GM12891 (cell line): ENCODE results near the gene PARD6B.

Experiments used
- PAX5 ChIP-seq: IDR thresholded peaks from 2 replicates; pipeline ENCODE4 v1.6.1; 2011; ENCODE audit warnings: low read length, moderate library complexity, mild to moderate bottlenecking; ENCODE audit not compliant: insufficient read depth, severe bottlenecking
- POLR2A ChIP-seq: IDR thresholded peaks from 2 replicates; pipeline ENCODE4 v1.6.1; 2011; ENCODE audit warnings: low read depth, low read length, control low read depth
- POLR2AphosphoS5 ChIP-seq: IDR thresholded peaks from 2 replicates; pipeline ENCODE4 v1.6.1; 2011; ENCODE audit warnings: low read depth, low read length, control low read depth
- POU2F2 ChIP-seq: IDR thresholded peaks from 2 replicates; pipeline ENCODE4 v1.6.1; 2011; ENCODE audit warnings: low read depth, mild to moderate bottlenecking, control low read depth, low read length, moderate library complexity
- SPI1 ChIP-seq: IDR thresholded peaks from 2 replicates; pipeline ENCODE4 v1.6.1; 2011; ENCODE audit warnings: low read depth, low read length, control low read depth
- TAF1 ChIP-seq: IDR thresholded peaks from 2 replicates; pipeline ENCODE4 v1.6.1; 2011; ENCODE audit warnings: low read depth, low read length, control low read depth

GRCh38 chr20:50746138-50746940, 15.0 kb downstream of the PARD6B start:
- TF ChIP-seq POLR2A (no peak), TAF1 (no peak), POLR2AphosphoS5 (no peak), PAX5 (no peak), SPI1 (no peak), POU2F2 (no peak)
